ENCODE measurements around the gene SIK3.
"Not testable (repeated sequence)": the region's sequence is repeated elsewhere in the genome, so short reads cannot be mapped to it uniquely, and the experiment has no call there.

Gene SIK3

GRCh38 chr11:116855413-116855812 is 242.8 kb downstream of the SIK3 start:
- DNase-seq: no peak

- DNase-seq: no peak
Observed at GRCh38 chr11:116853461-116854073, 244.7 kb downstream of the SIK3 start.

- DNase-seq: no peak
Observed at GRCh38 chr11:116852261-116853031, 245.8 kb downstream of the SIK3 start.

- DNase-seq: no peak
Observed at GRCh38 chr11:116851626-116852025, 246.6 kb downstream of the SIK3 start.

GRCh38 chr11:116849486-116849885 is 248.7 kb downstream of the SIK3 start:
- DNase-seq: no peak

GRCh38 chr11:116849060-116849459 is 249.2 kb downstream of the SIK3 start:
- DNase-seq: no peak

GRCh38 chr11:116847612-116848011 is 250.6 kb downstream of the SIK3 start:
- no peak for DNase-seq

- DNase-seq: no peak
Observed at GRCh38 chr11:116844722-116845121, 253.5 kb downstream of the SIK3 start.

GRCh38 chr11:116843661-116844060 is 254.6 kb downstream of the SIK3 start:
- no peak for DNase-seq

GRCh38 chr11:116842909-116843308 is 255.3 kb downstream of the SIK3 start:
- DNase-seq: no peak

- no peak for DNase-seq
Observed at GRCh38 chr11:116842117-116842516, 256.1 kb downstream of the SIK3 start.

- no peak for DNase-seq
Observed at GRCh38 chr11:116840746-116841296, 257.4 kb downstream of the SIK3 start.

GRCh38 chr11:116840224-116840745 is 257.9 kb downstream of the SIK3 start:
- no peak for DNase-seq

GRCh38 chr11:116838321-116839084 is 259.7 kb downstream of the SIK3 start:
- DNase-seq: no peak

- no peak for DNase-seq
Observed at GRCh38 chr11:116837231-116838091, 260.8 kb downstream of the SIK3 start, which contains the start of gene APOA1. Gene APOA1, minus strand, starts transcription at chr11:116837622. Its CDS starts 235 bp downstream, at chr11:116837387.

- DNase-seq: no peak
Observed at GRCh38 chr11:116836632-116836991, 261.6 kb downstream of the SIK3 start.

- peak; percentile 60 for DNase-seq
Observed at GRCh38 chr11:116835791-116836631, 262.2 kb downstream of the SIK3 start.

- DNase-seq: no peak
Observed at GRCh38 chr11:116835042-116835772, 263.0 kb downstream of the SIK3 start.

GRCh38 chr11:116834535-116835041 is 263.6 kb downstream of the SIK3 start:
- DNase-seq: not testable (repeated sequence)

GRCh38 chr11:116833816-116834534 is 264.3 kb downstream of the SIK3 start:
- DNase-seq: no peak
